ENCODE measurements around the gene MYO7A.

DNA sequence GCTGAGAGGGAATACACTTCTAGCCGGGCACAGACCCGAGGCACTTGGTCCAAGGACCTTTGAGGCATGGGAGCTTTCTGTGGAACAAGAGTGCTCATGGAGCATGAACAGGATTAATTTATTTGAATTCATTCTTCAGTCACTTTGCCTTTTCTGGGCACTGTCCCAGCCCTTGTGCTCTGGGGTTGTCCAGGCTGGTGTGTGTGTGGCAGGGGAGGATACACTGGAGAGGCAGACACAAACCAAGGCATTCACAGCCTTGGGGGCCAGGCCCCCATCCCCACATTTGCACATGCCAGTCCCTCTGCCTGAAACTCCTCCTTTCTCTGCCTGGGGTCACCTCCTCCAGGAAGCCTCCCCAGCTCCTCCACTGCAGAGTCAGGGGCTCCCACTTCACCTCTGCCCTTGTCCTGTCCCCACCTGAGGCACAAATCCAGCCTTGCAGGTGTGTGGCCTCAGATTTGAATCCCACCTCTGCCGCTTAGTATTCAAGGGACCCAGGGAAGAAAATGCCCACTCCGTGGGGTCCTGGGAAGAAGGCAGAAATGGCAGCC, 55.5 kb downstream of the MYO7A start:
- TF ChIP-seq, protein P1, sequence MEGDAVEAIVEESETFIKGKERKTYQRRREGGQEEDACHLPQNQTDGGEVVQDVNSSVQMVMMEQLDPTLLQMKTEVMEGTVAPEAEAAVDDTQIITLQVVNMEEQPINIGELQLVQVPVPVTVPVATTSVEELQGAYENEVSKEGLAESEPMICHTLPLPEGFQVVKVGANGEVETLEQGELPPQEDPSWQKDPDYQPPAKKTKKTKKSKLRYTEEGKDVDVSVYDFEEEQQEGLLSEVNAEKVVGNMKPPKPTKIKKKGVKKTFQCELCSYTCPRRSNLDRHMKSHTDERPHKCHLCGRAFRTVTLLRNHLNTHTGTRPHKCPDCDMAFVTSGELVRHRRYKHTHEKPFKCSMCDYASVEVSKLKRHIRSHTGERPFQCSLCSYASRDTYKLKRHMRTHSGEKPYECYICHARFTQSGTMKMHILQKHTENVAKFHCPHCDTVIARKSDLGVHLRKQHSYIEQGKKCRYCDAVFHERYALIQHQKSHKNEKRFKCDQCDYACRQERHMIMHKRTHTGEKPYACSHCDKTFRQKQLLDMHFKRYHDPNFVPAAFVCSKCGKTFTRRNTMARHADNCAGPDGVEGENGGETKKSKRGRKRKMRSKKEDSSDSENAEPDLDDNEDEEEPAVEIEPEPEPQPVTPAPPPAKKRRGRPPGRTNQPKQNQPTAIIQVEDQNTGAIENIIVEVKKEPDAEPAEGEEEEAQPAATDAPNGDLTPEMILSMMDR (optimal IDR thresholded peaks at IDR 0.05 in 1 of 3, IDR thresholded peaks at IDR 0.05 in 1 of 3, conservative IDR thresholded peaks at IDR 0.05 in 1 of 3; ENCODE audit: extremely low read depth in 1 of 3, insufficient read depth in 2 of 3, low read length in 3 of 3) = no peak
- no peak for TF ChIP-seq EZH2 (IDR thresholded peaks at IDR 0.05; ENCODE audit: low read length)

All from keratinocyte (primary cell).